Stimulated activated naive CD8-positive, alpha-beta T cell treated with anti-CD3 and anti-CD28 coated beads, Interleukin-15, Interleukin-2, amounts not matched to agents 100 U/mL and 50 U/mL, for 24 hours (primary cell): ENCODE data around the gene LIF.
"Not testable (repeated sequence)": the region's sequence is repeated elsewhere in the genome, so short reads cannot be mapped to it uniquely, and the experiment has no call there.

Source experiments
- ATAC-seq: fragments of 150-1000 bp; cut with Tn5 transposase; one replicate; pipeline ENCODE4 v1.10.0; 2021
- DNase-seq: peaks from one replicate; pipeline ENCODE4 v3.0.0; 2021

Gene LIF

DNA sequence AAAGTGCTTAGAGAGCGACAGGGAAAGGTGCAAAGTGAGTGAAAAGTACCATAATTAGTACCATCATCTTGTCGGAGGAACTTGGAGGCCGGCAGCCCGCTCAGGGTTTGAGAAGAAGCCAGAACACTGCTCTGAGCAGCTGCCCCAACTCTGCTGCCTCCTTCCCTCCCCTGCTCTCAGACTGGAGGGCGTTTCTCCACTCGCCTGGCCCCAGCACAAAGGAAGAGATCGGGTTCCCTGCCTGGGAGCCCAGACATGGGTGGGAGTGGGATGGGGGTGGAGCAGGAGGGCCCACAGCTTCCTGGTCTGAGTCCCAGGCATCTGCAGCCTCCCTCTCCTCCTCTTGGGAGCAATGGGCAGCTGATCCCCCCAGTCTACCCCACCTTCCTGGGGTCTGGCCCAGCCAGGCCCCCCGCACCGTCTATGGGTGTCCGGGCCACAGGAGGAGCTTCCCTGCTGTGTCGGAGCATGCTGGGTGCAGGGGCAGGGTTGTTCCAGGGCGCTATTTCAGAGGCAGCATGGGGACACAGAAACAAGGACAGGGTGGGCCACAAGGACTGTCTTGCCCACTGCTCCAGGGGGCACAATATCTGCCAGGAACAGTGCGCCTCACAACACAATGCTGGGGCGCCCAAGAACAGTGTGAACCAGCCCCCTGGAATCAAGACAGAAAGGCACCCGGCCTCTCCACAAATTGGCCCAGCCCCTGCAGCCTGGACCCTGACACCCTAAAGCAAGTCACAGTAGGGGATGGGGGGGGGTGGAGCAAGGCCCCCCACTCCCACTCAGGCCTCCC is 4.8 kb downstream of the LIF start:
- ATAC-seq (no peak), DNase-seq (no peak)

DNA sequence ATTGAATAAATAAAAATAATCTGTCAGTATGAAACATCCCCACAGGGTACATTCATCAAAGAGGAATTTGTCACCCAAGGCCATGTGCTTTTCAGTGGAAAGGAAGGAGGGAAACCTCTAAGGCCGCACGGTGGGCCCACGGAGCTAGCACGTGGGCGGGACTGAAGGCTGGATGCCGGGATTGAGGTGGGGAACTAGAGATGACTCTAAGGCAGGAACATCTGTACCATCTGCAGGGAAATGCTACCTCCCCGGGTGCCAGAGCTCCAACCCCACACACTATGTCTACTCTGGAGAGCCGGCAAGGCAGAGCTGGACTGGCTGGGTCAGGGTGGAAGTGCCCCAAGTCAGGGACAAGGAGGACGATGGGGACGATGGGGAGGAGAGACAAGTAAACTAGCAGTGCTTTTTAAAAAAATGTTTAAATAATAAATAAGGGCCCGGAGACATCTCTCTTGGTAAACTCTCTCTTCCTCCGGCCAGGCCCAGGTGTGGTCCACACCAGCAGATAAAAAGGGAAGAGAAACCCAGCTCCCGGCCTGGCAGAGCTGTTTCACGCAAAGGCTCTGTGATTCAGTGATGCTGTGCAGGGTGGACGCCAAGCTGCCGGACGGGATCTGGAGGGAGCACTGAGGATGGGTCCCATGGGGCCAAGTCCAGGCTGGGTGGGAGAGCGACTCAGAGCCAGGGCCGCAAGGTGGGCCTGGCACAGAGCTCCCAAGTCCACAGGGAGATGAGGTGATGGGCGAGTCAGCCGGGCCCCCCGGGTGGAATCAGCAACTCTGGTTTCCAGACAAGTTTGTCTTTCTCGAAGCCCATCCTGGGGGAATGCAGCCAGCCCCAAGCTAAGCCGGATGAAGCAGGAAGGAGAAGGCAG is 5.8 kb downstream of the LIF start:
- ATAC-seq (no peak), DNase-seq (no peak)

DNA sequence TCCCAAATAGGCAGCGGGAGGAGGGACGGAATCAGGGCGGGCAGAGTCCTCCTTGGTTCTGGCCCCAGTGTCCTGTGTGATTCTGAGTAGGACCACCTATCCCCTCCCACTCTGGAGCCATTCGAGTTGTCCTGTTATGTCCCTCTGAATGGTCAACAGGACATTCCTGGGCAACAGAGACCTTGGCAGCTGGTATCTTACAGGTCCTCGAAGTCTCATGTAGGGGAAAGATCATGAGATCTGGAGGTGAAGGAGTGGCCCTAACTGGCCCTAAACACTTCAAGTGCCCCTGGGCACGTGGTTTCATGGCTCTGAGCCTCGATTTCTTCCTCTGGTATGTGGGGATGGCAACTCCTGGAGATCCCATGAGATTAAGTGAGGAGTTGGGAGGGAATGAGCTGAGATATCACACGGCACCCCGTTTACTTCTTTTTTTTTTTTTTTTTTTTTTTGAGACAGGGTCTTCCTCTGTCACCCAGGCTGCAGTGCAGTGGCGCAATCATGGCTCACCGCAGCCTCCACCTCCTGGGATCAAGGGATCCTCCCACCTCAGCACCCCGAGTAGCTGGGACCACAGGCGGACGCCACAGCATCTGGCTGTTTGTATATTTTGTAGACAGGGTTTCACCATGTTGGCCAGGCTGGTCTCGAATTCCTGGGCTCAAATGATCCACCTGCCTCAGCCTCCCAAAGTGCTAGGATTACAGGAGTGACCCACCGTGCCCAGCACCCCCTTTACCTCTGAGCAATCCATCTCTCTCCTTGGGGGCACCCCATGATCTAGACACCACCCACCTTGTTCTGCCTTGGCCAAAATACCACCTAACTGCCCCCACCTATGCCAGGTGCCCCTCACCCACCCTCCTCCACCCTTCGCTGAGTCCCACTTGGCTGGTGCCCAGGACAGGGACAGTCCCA is 6.8 kb downstream of the LIF start:
- ATAC-seq: peak; percentile 20
- no peak for DNase-seq

DNA sequence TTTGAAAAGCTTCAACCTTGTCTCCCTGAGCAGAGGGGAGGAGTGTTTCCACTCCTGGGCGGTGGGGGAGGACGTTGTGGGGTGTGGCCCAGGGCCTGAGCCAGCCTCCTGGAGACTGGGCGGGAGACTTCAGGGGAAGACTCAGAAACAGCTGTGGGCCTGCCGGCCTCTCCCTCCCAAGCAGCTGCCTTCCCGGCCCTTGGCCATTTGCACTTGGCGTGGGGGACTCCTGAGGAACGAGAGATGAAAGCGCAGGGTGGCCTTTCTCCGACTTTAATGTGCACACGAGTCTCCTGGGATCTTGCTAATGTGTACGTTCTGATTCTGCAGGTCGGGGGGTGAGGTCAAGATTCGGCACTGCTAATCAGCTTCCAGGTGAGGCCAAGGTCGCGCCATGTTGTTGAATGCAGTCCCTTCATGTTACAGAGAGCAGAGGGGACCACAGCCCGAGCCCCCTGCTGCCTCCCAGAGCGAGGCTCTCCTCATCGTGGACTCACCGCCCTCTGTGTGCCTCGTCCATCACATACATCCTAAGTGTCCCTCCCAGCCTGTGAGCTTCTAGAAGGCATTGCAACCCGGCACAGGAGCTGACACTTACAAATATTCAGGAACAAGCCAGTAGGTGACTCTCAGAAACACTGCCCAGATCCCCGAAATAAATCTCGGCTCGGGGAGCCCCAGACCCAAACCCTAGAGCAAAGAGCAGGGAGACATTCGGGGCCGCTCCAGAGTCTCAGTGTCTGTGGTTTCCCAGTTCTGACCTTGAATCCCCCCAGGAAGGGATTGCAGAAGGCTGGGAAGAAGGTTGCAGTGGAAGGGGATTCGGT is 7.7 kb downstream of the LIF start:
- ATAC-seq (peak; percentile 12), DNase-seq (no peak)

DNA sequence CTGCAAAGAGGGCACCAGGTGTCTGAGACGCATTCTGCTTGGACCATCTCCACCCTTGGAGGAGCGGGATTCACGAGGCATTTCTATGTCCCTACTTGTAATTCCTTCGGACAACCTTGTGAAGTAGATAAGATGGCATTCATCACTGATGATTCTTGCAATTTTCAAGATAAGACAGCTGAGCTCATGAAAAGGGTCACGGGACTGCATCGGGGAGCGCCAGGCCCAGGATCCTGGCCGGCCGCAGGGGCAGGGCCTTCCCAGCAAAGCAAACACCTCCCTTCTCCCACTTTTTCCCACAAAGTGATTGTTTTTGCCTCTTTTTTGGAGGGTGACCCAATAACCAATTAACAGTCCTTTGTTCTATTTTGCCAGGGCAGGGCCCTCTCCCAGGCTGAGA is 8.4 kb downstream of the LIF start:
- no peak for DNase-seq
- no peak for ATAC-seq

DNA sequence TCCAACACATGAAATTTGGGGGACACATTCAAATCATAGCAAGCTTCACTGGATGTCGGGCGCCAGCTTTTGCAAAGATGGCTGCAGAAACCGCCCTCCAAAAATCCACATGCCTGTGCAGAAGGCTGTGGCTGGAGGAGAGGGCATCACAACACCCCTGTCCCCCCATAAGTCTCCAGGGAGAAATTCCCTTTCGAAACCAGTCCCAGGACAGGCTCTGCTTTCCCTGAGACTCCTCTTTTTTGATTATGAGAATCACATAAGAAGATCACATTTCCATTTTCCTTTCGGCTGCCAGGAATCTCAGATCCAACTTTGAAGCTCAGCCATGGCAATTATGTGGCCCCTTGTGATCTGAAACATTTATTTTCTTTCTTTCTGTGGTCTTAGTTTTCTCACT is 9.7 kb downstream of the LIF start:
- DNase-seq (no peak), ATAC-seq (no peak)

DNA sequence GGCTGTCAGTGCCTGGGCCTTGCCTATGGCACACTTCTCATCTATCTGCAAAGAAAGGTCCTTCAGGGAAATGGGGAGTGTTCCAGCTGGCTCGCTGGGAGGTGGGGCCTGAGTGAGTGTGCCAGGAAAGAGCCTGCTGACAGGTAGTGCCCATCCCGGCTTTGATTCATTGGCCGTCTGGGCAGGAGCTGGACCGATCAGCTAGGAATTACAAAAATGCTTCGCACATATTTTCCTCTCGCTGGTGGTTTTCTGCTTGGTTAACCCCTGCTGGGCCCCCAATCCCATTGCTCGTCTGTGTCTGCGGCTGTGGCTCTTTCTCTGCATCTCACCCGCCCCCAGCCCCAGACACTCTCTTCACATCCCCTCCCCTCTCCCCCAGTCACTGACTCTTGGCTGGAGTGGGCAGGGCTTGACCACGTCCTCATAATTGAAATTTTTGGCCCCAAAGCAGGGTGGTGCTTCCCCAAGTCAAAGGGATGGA is 10.8 kb downstream of the LIF start:
- ATAC-seq (no peak), DNase-seq (no peak)

DNA sequence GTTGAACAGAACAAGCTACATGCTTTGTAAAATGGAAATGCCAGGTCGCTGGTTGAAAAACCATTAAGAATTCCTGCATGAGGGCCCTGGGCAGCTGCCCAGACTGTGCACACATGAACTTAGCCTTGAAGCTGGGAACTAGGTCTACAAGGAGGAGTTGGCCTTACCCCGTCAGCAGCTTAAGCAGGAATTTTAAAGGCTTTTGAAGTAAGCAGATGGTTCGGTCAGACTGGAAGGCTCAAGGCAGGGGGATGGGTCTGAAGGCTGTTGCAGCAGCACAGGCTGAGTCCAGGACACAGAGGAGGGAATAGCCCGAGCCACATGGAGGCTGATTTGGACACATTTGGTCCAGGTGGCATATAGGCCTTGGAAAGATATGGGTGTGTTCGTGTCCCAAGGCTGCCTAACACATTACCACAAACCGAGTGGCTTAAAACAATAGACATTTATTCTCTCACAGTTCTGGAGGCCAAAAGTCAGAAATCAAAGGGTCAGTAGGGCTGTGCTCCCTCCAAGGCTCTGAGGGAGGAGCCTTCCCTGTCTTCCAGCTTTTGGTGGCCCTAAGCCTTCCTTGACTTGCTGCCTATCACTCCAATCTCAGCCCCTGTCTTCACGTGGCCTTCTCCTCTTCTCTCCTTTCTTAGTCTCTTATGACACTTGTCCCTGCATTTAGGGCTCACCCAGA is 11.6 kb downstream of the LIF start:
- no peak for ATAC-seq
- DNase-seq: no peak

DNA sequence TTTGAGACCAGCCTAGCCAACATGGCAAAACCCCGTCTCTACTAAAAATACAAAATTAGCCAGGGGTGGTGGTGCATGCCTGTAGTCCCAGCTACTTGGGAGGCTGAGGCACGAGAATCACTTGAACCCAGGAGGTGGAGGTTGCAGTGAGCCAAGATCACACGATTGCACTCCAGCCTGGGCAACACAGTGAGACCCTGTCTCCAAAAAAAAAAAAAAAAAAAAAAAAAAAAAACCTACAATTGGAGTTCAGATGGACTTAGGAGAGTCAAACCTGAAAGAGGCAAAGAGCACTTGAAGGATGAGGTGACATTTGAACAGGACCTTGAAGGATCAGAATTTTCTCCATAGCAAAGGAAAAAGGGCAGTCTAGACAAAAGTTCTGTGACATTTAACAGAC is 12.2 kb downstream of the LIF start:
- not testable (repeated sequence) for ATAC-seq, DNase-seq

DNA sequence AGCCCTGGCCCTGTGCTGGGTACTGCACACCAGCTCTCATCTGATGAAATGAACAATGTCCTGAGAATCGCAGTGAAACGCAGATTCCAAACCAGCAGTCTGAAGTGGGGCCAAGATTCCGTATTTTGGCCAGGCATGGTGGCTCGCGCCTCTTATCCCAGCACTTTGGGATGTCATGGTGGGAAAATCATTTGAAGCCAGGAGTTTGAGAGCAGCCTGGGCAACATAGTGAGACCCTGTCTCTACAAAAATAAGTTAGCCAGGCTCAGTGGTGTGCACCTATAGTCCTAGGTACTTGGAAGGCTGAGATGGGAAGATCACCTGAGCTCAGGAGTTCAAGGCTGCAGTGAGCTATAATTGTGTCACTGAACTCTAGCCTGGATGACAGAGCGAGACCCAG is 13.0 kb downstream of the LIF start:
- no peak for ATAC-seq
- DNase-seq: no peak

DNA sequence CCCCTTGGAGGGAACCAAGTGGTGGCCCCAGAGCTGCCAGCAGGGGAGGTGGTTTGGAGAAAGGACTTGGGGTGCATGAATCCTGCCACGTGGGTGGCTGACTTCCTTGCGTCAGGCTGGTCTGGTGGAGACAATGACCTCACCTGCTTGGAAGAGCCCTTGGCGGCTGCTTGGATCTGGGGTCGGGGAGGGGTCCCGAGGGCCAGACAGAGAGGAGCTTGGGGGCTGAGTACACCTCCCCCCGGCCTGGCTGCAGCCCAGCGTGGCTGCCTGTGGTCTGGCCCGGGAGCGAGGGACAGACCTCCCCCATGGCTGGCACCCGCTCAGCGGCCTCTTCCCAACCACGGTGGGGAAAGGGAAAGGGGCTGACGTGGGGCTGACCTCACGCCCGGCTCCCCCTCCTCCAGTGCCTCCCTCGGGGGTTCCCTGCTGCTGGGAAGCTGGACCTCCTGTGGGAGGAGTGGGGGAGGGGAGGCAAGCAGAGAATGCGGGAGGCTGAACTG is 13.8 kb downstream of the LIF start:
- no peak for DNase-seq
- ATAC-seq: no peak

DNA sequence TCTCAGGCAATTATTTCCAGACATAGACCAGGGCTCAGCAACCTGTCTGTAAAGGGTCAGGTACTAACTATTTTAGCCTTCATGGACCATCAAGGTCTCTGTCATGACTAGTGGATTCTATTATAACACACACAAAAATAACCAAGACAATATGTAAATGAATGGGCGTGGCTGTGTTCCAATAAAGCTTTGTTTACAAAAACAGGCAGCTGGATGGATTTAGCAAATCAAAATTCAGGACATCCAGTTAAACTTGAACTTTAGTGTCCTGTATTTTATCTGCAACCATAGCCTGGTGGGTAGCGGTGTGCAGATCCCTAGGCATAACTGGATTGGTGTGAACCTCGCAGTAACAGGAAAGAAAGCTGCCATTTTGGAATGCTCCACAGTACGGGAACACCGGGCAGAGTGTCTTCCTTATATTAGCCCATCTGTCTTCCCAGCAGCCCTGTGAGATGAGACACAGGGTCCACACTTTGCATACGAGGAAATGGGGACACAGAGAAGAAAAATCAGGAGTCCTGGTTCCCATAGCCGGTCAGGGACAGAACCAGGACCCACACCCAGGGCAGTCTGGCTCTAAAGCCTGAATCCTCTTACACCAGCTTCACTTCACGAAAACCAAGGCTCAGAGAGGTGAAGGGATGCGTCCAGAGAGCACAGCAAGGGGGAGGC is 15.6 kb downstream of the LIF start:
- no peak for ATAC-seq
- no peak for DNase-seq

DNA sequence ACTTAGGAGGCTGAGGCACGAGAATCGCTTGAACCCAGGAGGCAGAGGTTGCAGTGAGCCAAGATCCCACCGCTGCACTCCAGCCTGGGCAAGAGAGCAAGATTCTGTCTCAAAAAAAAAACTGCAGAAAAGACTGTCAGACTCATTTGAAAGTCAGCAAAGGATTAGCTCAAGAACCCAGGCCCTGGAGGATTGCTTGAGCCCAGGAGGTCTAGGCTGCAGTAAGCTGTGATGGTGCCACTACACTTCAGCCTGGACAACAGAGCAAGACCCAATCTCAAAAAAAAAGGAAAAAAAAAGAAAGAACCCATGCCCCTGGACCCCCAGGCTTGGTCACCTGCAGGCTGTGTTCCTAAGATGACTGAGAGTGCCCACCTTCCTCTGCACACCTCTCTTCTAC is 16.2 kb downstream of the LIF start:
- ATAC-seq: no peak
- no peak for DNase-seq

DNA sequence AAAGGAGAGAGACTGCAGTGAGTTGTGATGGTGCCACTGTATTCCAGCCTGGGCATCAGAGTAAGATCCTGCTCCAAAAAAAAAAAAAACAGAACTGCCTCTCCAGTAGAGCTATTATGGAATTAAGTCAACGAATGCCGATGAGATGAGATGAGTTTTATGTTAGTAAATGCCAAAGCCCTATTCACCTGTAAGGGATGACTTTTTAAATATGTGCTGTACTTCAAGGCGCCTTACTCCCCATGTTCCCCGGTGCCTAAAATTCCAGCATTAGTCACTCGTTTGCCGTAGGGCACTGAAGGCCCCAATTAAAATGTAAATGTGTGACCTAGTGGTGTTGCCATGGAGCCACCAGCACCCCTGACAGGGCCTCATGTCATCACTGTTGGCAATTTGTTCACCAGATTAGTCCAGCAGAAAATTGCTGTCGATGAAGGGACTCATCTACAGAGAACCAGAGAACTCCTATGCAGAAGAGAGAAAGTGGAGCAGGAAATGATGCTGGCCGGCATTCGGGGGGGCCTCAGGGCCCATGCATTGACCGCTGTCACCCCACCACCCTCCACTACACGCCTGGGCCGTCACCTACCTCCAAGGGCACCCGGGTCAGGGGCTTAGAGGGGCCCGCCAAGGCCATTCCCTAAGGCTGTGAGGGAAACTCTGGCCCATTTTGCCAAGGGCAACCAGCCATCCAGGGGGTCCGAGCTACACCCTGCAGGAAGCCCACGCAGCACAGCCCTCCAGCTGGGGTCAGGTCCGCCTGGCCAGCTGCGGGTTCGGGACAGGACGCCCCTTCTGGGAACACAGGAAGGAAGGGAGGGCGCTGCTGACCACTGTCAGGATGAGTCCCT is 17.8 kb downstream of the LIF start:
- DNase-seq (no peak), ATAC-seq (no peak)

DNA sequence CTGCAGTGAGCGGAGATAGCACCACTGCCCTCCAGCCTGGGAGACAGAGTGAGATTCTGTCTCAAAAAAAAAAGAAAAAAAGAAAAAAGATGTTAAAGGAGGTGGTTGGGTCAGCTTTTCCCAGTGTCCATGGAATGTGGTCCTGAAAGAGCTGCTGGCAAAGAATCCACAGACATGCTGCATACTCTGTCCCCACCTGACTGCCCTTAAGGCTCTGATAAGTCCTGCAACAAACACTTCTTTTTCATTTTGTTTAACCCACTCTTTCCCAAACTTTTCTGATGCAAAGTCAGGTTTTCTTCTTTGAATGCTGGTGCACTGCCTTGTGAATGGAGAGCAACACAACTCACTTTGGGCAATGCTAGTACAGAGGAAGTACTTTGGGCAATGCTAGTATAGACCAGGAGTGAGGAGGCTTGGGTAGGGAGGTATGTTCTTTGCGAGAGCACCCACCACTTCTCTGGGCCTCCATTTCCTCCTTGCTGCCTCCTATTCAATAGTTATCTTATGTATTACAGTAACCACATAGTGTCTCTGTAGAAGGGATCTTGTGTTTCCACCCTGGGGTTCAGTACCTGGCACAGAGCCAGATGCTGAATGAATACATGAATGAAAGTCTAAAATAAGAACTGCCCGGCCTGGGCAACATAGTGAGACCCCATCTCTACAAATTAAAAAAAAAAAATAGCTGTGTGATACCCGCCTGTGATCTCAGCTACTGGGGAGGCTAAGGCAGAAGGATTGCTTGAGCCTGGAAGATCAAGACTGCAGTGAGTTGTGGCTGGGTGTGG is 18.9 kb downstream of the LIF start:
- DNase-seq: no peak
- ATAC-seq: no peak

DNA sequence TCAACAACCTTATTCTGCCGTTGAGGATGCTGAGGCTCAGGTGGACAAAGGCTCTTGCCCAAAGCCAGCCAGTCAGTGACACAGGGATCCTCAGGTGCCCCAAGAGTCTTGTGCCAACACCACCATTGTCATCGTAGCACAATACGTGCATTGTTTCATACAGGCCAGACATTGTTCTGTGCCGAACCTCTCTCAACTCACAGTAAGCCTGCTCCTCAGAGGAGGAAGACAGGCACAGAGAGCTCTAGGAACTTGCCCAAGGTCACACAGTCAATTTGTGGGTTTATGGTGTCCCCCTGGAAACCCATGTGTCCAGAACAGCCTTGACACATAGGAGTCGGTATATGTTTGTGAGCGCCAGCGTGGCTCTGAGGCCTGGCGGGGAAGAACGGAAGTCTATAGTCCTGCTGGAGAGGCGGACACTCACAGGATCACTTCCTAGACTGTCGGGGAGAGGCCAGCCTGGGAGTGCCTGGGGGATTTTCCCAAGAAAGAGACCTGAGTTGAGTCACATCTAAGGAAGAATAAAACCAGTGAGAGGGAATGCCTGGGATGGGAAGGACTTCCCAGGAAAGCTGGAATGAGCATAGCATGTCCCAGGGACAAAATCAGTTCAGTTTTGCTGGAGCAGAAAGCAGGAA is 20.2 kb downstream of the LIF start:
- ATAC-seq: no peak

DNA sequence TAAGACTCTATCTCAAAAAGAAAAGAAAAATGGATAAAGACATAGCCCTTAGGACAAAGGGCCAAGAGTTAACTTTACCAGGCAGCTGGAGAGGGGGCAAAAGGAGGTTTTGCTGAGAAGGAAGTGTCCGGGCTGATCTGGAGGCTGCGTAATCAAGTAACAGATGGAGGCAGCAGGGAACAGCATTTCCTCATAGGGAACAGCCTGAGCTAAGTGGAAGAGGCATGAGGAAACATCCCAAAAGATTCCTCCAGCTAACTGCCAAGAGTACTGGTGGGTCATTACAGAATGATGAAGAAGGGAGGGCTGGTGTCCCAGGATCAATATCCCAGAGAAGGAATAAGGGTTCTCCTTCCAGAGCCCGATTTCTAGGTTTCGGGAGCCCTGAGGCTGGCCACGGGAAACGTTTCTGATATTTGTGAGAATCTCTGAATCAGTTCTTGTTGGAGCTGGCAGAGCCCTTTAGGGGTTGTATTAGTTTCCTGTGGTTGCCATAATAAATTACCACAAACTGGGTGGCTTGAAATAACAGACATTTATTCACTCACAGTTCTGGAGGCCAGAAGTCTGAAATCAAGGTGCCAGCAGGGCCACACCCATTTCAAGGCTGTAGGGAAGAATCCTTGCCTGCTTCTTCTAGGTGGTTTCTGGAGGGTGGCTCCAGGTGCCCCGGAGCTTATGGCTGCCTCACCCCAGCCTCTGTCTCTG is 21.2 kb downstream of the LIF start:
- DNase-seq (no peak), ATAC-seq (no peak)

More for the DNA sequence above, 20.2 kb downstream of the LIF start:
- DNase-seq: no peak
